ENCODE measurements around the gene HHATL.

- TF ChIP-seq, protein P1, sequence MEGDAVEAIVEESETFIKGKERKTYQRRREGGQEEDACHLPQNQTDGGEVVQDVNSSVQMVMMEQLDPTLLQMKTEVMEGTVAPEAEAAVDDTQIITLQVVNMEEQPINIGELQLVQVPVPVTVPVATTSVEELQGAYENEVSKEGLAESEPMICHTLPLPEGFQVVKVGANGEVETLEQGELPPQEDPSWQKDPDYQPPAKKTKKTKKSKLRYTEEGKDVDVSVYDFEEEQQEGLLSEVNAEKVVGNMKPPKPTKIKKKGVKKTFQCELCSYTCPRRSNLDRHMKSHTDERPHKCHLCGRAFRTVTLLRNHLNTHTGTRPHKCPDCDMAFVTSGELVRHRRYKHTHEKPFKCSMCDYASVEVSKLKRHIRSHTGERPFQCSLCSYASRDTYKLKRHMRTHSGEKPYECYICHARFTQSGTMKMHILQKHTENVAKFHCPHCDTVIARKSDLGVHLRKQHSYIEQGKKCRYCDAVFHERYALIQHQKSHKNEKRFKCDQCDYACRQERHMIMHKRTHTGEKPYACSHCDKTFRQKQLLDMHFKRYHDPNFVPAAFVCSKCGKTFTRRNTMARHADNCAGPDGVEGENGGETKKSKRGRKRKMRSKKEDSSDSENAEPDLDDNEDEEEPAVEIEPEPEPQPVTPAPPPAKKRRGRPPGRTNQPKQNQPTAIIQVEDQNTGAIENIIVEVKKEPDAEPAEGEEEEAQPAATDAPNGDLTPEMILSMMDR (IDR thresholded peaks at IDR 0.05; ENCODE audit: low read length), result no peak
- no peak for TF ChIP-seq EZH2 (IDR thresholded peaks at IDR 0.05; ENCODE audit: borderline replicate concordance, low read length)
These were observed 3.1 kb downstream of the HHATL start for GRCh38 chr3:42699511-42699971.
